ENCODE data around the gene TMEM178B. TPM values are rescaled to one million over a fixed set of nuclear protein-coding genes. Genes with fewer than 3 reads are reported as not detected.

The TMEM178B gene
- total RNA-seq, 1 experiment from 2014 or later, result 0.39 TPM

DNA sequence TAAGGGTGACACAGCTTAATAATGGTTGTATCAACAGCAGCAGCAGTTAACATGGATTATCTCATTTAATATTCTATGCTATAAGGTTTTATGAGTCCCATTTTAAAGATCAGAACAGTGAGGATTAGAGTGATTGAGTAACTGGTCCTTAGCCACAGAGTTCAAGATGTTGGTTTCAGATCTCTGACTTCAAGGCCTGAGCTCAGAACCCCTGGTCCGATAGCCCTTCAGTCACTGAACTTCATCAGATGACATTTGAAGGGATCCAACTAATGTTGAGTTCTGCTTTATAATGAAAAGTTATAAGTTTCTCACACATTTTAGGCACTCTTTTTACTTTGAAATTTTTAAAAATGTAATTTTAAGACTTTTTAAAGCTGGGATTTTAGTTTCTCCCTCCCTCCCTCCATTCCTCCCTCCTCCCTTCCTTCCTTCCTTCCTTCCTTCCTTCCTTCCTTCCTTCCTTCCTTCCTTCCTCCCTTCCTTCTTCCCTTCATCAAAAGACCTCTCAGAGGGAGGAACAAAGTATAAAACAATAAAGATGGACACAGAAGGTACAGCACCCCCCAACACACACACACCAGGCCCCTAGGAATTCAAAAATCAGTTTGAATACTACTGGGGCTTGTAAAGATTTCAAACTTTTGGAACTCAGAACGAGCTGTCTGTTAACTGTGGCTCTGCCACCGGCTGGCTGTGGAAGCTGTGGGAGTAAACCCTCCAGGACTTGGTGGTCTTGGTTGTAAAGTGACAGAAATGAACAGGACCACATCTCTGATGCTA is 270.5 kb downstream of the TMEM178B start:
- Histone ChIP-seq H3K4me1 (ENCODE audit: control insufficient read depth, insufficient read depth, low read length) (no peaks in the 10 kb centered on the region), H3K27ac (ENCODE audit: low read length) (no peak overlapping the region), H3K9me3 (ENCODE audit: control insufficient read depth, insufficient read depth, low read depth, low read length) (no peaks in the 10 kb centered on the region), H3K4me3 (ENCODE audit: low read depth in 2 of 2, low read length in 2 of 2) (no peak overlapping the region), H3K36me3 (ENCODE audit: control insufficient read depth, insufficient read depth, low read length) (no peaks in the 10 kb centered on the region), H3K27me3 (ENCODE audit: control insufficient read depth, insufficient read depth, low read length) (peaks cover 9% of the 10 kb centered on the region; the same call in 1 of the 2 replicates)
- no peak for DNase-seq (ENCODE audit: low read depth, low spot score)
- intact Hi-C loops (cut with micrococcal nuclease; ENCODE audit: unreplicated experiment) (no loop called here), in situ Hi-C loops (cut with HindIII; ENCODE audit: low pct_unique_long_range_greater_than_20kb, low sequenced_read_pairs) (no loop called here)
- ATAC-seq, result no peak
- POLR2A ChIA-PET, result no interaction called here
- TF ChIP-seq TCF7L2 (IDR thresholded peaks at IDR 0.05; ENCODE audit: low read depth, low read length), result no peak
- TF ChIP-seq SIN3A (IDR thresholded peaks at IDR 0.05; ENCODE audit: borderline replicate concordance, insufficient read depth, low read depth, low read length), result no peak
- TF ChIP-seq CTCF (IDR thresholded peaks at IDR 0.05), result no peak
- no peak for TF ChIP-seq POLR2AphosphoS5 (IDR thresholded peaks at IDR 0.05; ENCODE audit: low read depth, low read length)
- TF ChIP-seq, protein P1, sequence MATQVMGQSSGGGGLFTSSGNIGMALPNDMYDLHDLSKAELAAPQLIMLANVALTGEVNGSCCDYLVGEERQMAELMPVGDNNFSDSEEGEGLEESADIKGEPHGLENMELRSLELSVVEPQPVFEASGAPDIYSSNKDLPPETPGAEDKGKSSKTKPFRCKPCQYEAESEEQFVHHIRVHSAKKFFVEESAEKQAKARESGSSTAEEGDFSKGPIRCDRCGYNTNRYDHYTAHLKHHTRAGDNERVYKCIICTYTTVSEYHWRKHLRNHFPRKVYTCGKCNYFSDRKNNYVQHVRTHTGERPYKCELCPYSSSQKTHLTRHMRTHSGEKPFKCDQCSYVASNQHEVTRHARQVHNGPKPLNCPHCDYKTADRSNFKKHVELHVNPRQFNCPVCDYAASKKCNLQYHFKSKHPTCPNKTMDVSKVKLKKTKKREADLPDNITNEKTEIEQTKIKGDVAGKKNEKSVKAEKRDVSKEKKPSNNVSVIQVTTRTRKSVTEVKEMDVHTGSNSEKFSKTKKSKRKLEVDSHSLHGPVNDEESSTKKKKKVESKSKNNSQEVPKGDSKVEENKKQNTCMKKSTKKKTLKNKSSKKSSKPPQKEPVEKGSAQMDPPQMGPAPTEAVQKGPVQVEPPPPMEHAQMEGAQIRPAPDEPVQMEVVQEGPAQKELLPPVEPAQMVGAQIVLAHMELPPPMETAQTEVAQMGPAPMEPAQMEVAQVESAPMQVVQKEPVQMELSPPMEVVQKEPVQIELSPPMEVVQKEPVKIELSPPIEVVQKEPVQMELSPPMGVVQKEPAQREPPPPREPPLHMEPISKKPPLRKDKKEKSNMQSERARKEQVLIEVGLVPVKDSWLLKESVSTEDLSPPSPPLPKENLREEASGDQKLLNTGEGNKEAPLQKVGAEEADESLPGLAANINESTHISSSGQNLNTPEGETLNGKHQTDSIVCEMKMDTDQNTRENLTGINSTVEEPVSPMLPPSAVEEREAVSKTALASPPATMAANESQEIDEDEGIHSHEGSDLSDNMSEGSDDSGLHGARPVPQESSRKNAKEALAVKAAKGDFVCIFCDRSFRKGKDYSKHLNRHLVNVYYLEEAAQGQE (IDR thresholded peaks at IDR 0.05; ENCODE audit: insufficient read depth in 1 of 2, low read depth in 2 of 2, low read length in 1 of 2), result no peak
- CTCF ChIA-PET, result no interaction called here
- no TSS peak for BruUV-seq (replicated peaks)

DNA sequence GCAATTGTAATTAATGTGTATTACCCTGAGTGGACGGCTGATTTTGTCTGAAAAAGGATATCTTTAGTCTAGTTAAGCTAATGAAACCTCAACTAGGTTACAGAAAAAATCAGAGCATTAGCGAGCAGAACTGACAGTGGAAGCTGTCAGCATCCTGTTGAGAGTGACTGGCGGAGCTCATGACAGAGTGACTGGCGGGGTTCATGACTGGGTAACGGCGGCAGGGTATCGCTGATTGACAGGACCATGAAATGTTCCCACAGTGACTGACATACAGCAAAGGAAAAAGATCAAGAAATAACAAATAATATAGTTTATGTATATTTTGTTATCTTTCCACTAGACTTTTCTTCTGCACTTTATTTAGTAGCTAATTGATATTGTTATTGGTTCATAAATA is 274.9 kb downstream of the TMEM178B start:
- Histone ChIP-seq H3K36me3 (ENCODE audit: control insufficient read depth, insufficient read depth, low read length) (no peaks in the 10 kb centered on the region), H3K4me3 (ENCODE audit: low read depth in 2 of 2, low read length in 2 of 2) (no peak overlapping the region), H3K9me3 (ENCODE audit: control insufficient read depth, insufficient read depth, low read depth, low read length) (no peaks in the 10 kb centered on the region), H3K27me3 (ENCODE audit: control insufficient read depth, insufficient read depth, low read length) (peaks cover 9% of the 10 kb centered on the region; the same call in 1 of the 2 replicates), H3K4me1 (ENCODE audit: control insufficient read depth, insufficient read depth, low read length) (no peaks in the 10 kb centered on the region), H3K27ac (ENCODE audit: low read length) (no peak overlapping the region)
- TF ChIP-seq, protein P1 (IDR thresholded peaks at IDR 0.05; ENCODE audit: insufficient read depth in 1 of 2, low read depth in 2 of 2, low read length in 1 of 2), result no peak
- ATAC-seq (no peak), DNase-seq (ENCODE audit: low read depth, low spot score) (no peak)
- no TSS peak for BruUV-seq (replicated peaks)
- CTCF ChIA-PET, result no interaction called here
- POLR2A ChIA-PET, result no interaction called here
- intact Hi-C loops (cut with micrococcal nuclease; ENCODE audit: unreplicated experiment), result no loop called here
- in situ Hi-C loops (cut with HindIII; ENCODE audit: low pct_unique_long_range_greater_than_20kb, low sequenced_read_pairs), result no loop called here

Data from Panc1 (cell line).